PFSK-1 (cell line): Measurements from ENCODE around the gene LAMB1.

Source experiments
- POLR2AphosphoS5 ChIP-seq: IDR thresholded peaks from 2 replicates; pipeline ENCODE4 v1.6.1; 2012; ENCODE audit warnings: low read depth, mild to moderate bottlenecking, control low read depth, low read length, moderate library complexity
- SIN3A ChIP-seq: IDR thresholded peaks from 2 replicates; pipeline ENCODE4 v1.6.1; 2012; ENCODE audit warnings: mild to moderate bottlenecking, low read length, moderate library complexity, borderline replicate concordance; ENCODE audit not compliant: insufficient read depth
- TAF1 ChIP-seq: IDR thresholded peaks from 2 replicates; pipeline ENCODE4 v1.6.1; 2012; ENCODE audit warnings: low read length, control low read depth, borderline replicate concordance; ENCODE audit not compliant: insufficient read depth
- TF ChIP-seq, protein P1 (sequence below), 2 experiments: IDR thresholded peaks; 2 replicates each; pipeline versions ENCODE4 v1.6.1 to v1.8.0; 2011 to 2012; ENCODE audit warnings: low read depth in 2 of 2, low read length in 2 of 2, control low read depth in 1 of 2, inconsistent platforms in 1 of 2, mild to moderate bottlenecking in 1 of 2, moderate library complexity in 1 of 2; ENCODE audit not compliant: insufficient read depth in 1 of 2

DNA sequence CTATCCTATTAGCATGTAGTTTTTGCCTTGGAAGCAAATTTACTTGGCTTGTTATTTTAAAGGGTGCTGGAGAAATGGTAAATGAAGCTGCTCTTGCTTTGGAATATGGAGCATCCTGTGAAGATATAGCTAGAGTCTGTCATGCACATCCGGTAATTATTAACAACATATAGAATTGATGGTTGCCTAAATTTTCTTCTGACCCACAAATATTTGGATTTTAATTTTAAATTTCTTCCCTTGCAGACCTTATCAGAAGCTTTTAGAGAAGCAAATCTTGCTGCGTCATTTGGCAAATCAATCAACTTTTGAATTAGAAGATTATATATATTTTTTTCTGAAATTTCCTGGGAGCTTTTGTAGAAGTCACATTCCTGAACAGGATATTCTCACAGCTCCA lies 84.0 kb downstream of the LAMB1 start:
- no peak for TF ChIP-seq POLR2AphosphoS5
- no peak for TF ChIP-seq SIN3A
- TF ChIP-seq, protein P1, sequence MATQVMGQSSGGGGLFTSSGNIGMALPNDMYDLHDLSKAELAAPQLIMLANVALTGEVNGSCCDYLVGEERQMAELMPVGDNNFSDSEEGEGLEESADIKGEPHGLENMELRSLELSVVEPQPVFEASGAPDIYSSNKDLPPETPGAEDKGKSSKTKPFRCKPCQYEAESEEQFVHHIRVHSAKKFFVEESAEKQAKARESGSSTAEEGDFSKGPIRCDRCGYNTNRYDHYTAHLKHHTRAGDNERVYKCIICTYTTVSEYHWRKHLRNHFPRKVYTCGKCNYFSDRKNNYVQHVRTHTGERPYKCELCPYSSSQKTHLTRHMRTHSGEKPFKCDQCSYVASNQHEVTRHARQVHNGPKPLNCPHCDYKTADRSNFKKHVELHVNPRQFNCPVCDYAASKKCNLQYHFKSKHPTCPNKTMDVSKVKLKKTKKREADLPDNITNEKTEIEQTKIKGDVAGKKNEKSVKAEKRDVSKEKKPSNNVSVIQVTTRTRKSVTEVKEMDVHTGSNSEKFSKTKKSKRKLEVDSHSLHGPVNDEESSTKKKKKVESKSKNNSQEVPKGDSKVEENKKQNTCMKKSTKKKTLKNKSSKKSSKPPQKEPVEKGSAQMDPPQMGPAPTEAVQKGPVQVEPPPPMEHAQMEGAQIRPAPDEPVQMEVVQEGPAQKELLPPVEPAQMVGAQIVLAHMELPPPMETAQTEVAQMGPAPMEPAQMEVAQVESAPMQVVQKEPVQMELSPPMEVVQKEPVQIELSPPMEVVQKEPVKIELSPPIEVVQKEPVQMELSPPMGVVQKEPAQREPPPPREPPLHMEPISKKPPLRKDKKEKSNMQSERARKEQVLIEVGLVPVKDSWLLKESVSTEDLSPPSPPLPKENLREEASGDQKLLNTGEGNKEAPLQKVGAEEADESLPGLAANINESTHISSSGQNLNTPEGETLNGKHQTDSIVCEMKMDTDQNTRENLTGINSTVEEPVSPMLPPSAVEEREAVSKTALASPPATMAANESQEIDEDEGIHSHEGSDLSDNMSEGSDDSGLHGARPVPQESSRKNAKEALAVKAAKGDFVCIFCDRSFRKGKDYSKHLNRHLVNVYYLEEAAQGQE (IDR thresholded peaks at IDR 0.05; ENCODE audit: insufficient read depth in 1 of 2, low read depth in 2 of 2, low read length in 2 of 2): no peak
- no peak for TF ChIP-seq TAF1
